ENCODE measurements around the gene ABCA1. TPM values are rescaled to one million over a fixed set of nuclear protein-coding genes. Genes with fewer than 3 reads are reported as not detected.

ABCA1 gene
- total and polyA plus RNA-seq, 10 of the 15 experiments (the other 5 are each of a cell fraction or from before 2014, with no cell fraction given): 0.01 to 0.56 (median 0.16) TPM

GRCh38 chr9:104968025-104968982 is 40.3 kb upstream of the ABCA1 start (continued):
- TF ChIP-seq JUND (IDR thresholded peaks at IDR 0.05; ENCODE audit: low read depth, low read length) (no peak), NR2C2 (IDR thresholded peaks at IDR 0.05; ENCODE audit: borderline replicate concordance, control insufficient read depth, insufficient read length, low read depth) (no peak), SRF (IDR thresholded peaks at IDR 0.05; ENCODE audit: low read depth in 2 of 2, low read length in 2 of 2) (no peak), FOXM1 (IDR thresholded peaks at IDR 0.05; ENCODE audit: low read depth, low read length) (no peak), KDM1A (IDR thresholded peaks at IDR 0.05; ENCODE audit: borderline replicate concordance) (no peak), TCF7 (IDR thresholded peaks at IDR 0.05; ENCODE audit: borderline replicate concordance) (no peak), HDAC2 (IDR thresholded peaks at IDR 0.05) (no peak), NBN (IDR thresholded peaks at IDR 0.05) (no peak), ZNF384 (IDR thresholded peaks at IDR 0.05; ENCODE audit: borderline replicate concordance, low read depth, low read length) (no peak), RELA (IDR thresholded peaks at IDR 0.05; ENCODE audit: borderline replicate concordance, partially characterized antibody) (no peak), PML (IDR thresholded peaks at IDR 0.05; ENCODE audit: low read length) (no peak), RB1 (IDR thresholded peaks at IDR 0.05; ENCODE audit: borderline replicate concordance) (no peak), NR2F1 (conservative IDR thresholded peaks at IDR 0.05) (no peak), EED (IDR thresholded peaks at IDR 0.05; ENCODE audit: low read depth) (no peak), RAD21 (IDR thresholded peaks at IDR 0.05; ENCODE audit: insufficient read depth, low read depth, low read length) (no peak), E4F1 (IDR thresholded peaks at IDR 0.05; ENCODE audit: borderline replicate concordance, partially characterized antibody) (peak; percentile 27), EP300 (IDR thresholded peaks at IDR 0.05; ENCODE audit: borderline replicate concordance in 1 of 2, control insufficient read depth in 1 of 2, low read depth in 2 of 2, low read length in 2 of 2) (no peak)
- TF ChIP-seq, protein P1, sequence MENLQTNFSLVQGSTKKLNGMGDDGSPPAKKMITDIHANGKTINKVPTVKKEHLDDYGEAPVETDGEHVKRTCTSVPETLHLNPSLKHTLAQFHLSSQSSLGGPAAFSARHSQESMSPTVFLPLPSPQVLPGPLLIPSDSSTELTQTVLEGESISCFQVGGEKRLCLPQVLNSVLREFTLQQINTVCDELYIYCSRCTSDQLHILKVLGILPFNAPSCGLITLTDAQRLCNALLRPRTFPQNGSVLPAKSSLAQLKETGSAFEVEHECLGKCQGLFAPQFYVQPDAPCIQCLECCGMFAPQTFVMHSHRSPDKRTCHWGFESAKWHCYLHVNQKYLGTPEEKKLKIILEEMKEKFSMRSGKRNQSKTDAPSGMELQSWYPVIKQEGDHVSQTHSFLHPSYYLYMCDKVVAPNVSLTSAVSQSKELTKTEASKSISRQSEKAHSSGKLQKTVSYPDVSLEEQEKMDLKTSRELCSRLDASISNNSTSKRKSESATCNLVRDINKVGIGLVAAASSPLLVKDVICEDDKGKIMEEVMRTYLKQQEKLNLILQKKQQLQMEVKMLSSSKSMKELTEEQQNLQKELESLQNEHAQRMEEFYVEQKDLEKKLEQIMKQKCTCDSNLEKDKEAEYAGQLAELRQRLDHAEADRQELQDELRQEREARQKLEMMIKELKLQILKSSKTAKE (IDR thresholded peaks at IDR 0.05; ENCODE audit: low read depth, poor library complexity, severe bottlenecking): no peak
- TF ChIP-seq, protein P2, sequence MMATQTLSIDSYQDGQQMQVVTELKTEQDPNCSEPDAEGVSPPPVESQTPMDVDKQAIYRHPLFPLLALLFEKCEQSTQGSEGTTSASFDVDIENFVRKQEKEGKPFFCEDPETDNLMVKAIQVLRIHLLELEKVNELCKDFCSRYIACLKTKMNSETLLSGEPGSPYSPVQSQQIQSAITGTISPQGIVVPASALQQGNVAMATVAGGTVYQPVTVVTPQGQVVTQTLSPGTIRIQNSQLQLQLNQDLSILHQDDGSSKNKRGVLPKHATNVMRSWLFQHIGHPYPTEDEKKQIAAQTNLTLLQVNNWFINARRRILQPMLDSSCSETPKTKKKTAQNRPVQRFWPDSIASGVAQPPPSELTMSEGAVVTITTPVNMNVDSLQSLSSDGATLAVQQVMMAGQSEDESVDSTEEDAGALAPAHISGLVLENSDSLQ (IDR thresholded peaks at IDR 0.05): peak; percentile 83
- TF ChIP-seq, protein P3, sequence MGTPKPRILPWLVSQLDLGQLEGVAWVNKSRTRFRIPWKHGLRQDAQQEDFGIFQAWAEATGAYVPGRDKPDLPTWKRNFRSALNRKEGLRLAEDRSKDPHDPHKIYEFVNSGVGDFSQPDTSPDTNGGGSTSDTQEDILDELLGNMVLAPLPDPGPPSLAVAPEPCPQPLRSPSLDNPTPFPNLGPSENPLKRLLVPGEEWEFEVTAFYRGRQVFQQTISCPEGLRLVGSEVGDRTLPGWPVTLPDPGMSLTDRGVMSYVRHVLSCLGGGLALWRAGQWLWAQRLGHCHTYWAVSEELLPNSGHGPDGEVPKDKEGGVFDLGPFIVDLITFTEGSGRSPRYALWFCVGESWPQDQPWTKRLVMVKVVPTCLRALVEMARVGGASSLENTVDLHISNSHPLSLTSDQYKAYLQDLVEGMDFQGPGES (IDR thresholded peaks at IDR 0.05): no peak
- TF ChIP-seq, protein P4, sequence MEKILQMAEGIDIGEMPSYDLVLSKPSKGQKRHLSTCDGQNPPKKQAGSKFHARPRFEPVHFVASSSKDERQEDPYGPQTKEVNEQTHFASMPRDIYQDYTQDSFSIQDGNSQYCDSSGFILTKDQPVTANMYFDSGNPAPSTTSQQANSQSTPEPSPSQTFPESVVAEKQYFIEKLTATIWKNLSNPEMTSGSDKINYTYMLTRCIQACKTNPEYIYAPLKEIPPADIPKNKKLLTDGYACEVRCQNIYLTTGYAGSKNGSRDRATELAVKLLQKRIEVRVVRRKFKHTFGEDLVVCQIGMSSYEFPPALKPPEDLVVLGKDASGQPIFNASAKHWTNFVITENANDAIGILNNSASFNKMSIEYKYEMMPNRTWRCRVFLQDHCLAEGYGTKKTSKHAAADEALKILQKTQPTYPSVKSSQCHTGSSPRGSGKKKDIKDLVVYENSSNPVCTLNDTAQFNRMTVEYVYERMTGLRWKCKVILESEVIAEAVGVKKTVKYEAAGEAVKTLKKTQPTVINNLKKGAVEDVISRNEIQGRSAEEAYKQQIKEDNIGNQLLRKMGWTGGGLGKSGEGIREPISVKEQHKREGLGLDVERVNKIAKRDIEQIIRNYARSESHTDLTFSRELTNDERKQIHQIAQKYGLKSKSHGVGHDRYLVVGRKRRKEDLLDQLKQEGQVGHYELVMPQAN (conservative IDR thresholded peaks at IDR 0.05): no peak
